Neural progenitor cell (in vitro differentiated cells): Measurements from ENCODE around the gene PPP1R9A. TPM values are rescaled to one million over a fixed set of nuclear protein-coding genes. Genes with fewer than 3 reads are reported as not detected.

Source experiments
- DNase-seq: peaks from one replicate; pipeline ENCODE4 v3.0.0-alpha.2; 2016; ENCODE audit warnings: low spot score
- H2AFZ ChIP-seq: fragments of 200-600 bp; sonication (generic); replicated peaks from 2 replicates; pipeline ENCODE4 v1.6.1; 2016; ENCODE audit warnings: antibody characterized with exemption
- H3F3A ChIP-seq: fragments of 200-600 bp; sonication (generic); 2 replicates; pipeline ENCODE4 v1.6.1; 2016; ENCODE audit warnings: antibody characterized with exemption, low read depth
- H3K27ac ChIP-seq: fragments of 200-600 bp; sonication (generic); 2 replicates; pipeline ENCODE4 v1.5.1; 2016; ENCODE audit warnings: mild to moderate bottlenecking
- H3K27me3 ChIP-seq: fragments of 200-600 bp; sonication (generic); 2 replicates; pipeline ENCODE4 v1.6.1; 2016; ENCODE audit warnings: mild to moderate bottlenecking, moderate library complexity
- H3K36me3 ChIP-seq: fragments of 200-600 bp; sonication (generic); 2 replicates; pipeline ENCODE4 v1.5.1; 2016
- H3K4me1 ChIP-seq: fragments of 200-600 bp; sonication (generic); 2 replicates; pipeline ENCODE4 v1.6.1; 2016; ENCODE audit warnings: mixed run types
- H3K4me2 ChIP-seq: fragments of 200-600 bp; sonication (generic); 2 replicates; pipeline ENCODE4 v1.6.1; 2016
- H3K4me3 ChIP-seq: fragments of 200-600 bp; sonication (generic); 2 replicates; pipeline ENCODE4 v1.5.1; 2016
- H3K79me2 ChIP-seq: fragments of 200-600 bp; sonication (generic); 2 replicates; pipeline ENCODE4 v1.6.1; 2016; ENCODE audit warnings: low read depth
- H3K9ac ChIP-seq: fragments of 200-600 bp; sonication (generic); 2 replicates; pipeline ENCODE4 v1.6.1; 2016
- H3K9me3 ChIP-seq: fragments of 200-600 bp; sonication (generic); 2 replicates; pipeline ENCODE4 v1.5.1; 2016; ENCODE audit warnings: low read depth
- H4K20me1 ChIP-seq: fragments of 200-600 bp; sonication (generic); 2 replicates; pipeline ENCODE4 v1.6.1; 2016; ENCODE audit warnings: low read depth
- H3K27ac Mint-ChIP-seq: 3 replicates; pipeline ENCODE4 v1.8.0; 2021; ENCODE audit warnings: mixed read lengths
- H3K27me3 Mint-ChIP-seq: 2 replicates; pipeline ENCODE4 v1.8.0; 2022; ENCODE audit warnings: low read depth, mild to moderate bottlenecking, inconsistent platforms, moderate library complexity, mixed read lengths; ENCODE audit not compliant: insufficient read depth
- H3K36me3 Mint-ChIP-seq: 3 replicates; pipeline ENCODE4 v1.8.0; 2021; ENCODE audit warnings: mixed read lengths
- H3K4me1 Mint-ChIP-seq: 3 replicates; pipeline ENCODE4 v1.8.0; 2021; ENCODE audit warnings: mixed read lengths
- H3K4me3 Mint-ChIP-seq: 3 replicates; pipeline ENCODE4 v1.8.0; 2021; ENCODE audit warnings: mild to moderate bottlenecking, moderate library complexity, mixed read lengths
- H3K9me3 Mint-ChIP-seq: 3 replicates; pipeline ENCODE4 v1.8.0; 2020; ENCODE audit warnings: mixed read lengths
- EZH2 ChIP-seq: fragments of 200-600 bp; sonication (generic); IDR thresholded peaks from 2 replicates; pipeline ENCODE4 v1.6.1; 2017; ENCODE audit warnings: antibody characterized with exemption, mild to moderate bottlenecking, moderate library complexity
- EZH2phosphoT487 ChIP-seq: fragments of 200-600 bp; sonication (generic); IDR thresholded peaks from 2 replicates; pipeline ENCODE4 v1.6.1; 2017; ENCODE audit warnings: antibody characterized with exemption
- total RNA-seq: library from RNA; depleted of rRNA; stranded (reverse); fragments of >200 nt; gene quantifications from 2 replicates; pipeline ENCODE4 v1.2.3, GENCODE V29; 2015; ENCODE audit warnings: low replicate concordance
- TF ChIP-seq, protein P1 (sequence below): fragments of 200-600 bp; sonication (generic); IDR thresholded peaks from 2 replicates; pipeline ENCODE4 v1.5.1; 2017; ENCODE audit warnings: antibody characterized with exemption, mild to moderate bottlenecking

Gene PPP1R9A
- total RNA-seq, 1 donor from 2014 or later = 40.7 TPM

DNA sequence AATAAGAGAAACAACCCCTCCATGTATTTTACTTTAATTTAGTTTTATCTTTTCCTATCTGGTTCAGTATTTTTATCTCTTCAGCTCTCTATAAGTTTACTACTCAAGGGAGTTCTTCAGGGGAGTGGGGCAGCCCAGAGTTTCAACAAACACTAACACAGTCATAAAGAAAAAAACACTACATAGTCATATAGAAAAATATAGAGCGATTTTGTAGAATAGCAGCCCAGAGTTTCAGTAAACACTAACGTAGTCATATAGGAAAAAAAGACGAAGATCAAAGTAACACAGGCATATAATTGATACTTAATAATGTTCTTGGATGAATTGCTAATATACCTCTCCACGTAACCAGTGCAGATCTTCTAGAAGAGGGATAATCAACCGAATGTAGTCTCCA lies 362.2 kb downstream of the PPP1R9A start:
- peaks cover 12% of the 10 kb centered on the region for H3K36me3 Mint-ChIP-seq
- TF ChIP-seq, protein P1, sequence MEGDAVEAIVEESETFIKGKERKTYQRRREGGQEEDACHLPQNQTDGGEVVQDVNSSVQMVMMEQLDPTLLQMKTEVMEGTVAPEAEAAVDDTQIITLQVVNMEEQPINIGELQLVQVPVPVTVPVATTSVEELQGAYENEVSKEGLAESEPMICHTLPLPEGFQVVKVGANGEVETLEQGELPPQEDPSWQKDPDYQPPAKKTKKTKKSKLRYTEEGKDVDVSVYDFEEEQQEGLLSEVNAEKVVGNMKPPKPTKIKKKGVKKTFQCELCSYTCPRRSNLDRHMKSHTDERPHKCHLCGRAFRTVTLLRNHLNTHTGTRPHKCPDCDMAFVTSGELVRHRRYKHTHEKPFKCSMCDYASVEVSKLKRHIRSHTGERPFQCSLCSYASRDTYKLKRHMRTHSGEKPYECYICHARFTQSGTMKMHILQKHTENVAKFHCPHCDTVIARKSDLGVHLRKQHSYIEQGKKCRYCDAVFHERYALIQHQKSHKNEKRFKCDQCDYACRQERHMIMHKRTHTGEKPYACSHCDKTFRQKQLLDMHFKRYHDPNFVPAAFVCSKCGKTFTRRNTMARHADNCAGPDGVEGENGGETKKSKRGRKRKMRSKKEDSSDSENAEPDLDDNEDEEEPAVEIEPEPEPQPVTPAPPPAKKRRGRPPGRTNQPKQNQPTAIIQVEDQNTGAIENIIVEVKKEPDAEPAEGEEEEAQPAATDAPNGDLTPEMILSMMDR = no peak

DNA sequence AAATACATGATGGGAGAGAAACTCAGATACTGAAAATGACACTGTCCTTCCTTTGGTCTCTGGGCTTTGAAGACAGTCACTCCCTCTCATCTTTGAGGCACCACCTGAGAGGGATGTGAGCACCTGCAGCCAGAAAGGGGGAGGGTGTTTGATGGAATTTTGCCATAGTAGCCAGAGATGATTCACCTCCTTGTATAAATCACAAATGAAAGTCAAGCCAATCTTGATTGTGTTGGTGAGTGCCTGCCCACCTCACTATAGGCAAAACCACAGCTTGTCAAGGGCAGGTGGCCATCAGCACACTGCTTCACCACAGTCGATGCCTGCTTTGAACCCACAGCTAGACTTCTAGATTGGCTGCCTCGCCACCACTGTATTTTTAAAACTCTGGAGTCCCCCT lies 368.7 kb downstream of the PPP1R9A start:
- Histone ChIP-seq H3K4me2 (no peak overlapping the region), H2AFZ (no peak overlapping the region), H3K9me3 (no peaks in the 10 kb centered on the region), H3K36me3 (peaks cover 8% of the 10 kb centered on the region), H3K4me1 (no peaks in the 10 kb centered on the region), H3K79me2 (no peaks in the 10 kb centered on the region), H3F3A (no peaks in the 10 kb centered on the region), H4K20me1 (no peaks in the 10 kb centered on the region), H3K27ac (no peak overlapping the region), H3K27me3 (no peaks in the 10 kb centered on the region), H3K9ac (no peak overlapping the region), H3K4me3 (no peak overlapping the region)
- no peaks in the 10 kb centered on the region for H3K27me3 Mint-ChIP-seq
- no peak overlapping the region for H3K27ac Mint-ChIP-seq
- TF ChIP-seq, protein P1 = no peak
- no peak for TF ChIP-seq EZH2
- no peak for TF ChIP-seq EZH2phosphoT487
- H3K4me1 Mint-ChIP-seq = no peaks in the 10 kb centered on the region
- H3K9me3 Mint-ChIP-seq = no peaks in the 10 kb centered on the region
- H3K4me3 Mint-ChIP-seq = no peak overlapping the region
- H3K36me3 Mint-ChIP-seq = peaks cover 14% of the 10 kb centered on the region
- DNase-seq = no peak

More for the DNA sequence above, 362.2 kb downstream of the PPP1R9A start:
- Histone ChIP-seq H3K9me3 (no peaks in the 10 kb centered on the region), H3K79me2 (no peaks in the 10 kb centered on the region), H3K9ac (no peak overlapping the region), H3K4me1 (no peaks in the 10 kb centered on the region), H3K4me3 (no peak overlapping the region), H3K27ac (no peak overlapping the region), H2AFZ (no peak overlapping the region), H3K36me3 (no peaks in the 10 kb centered on the region), H3K4me2 (no peak overlapping the region), H4K20me1 (no peaks in the 10 kb centered on the region), H3K27me3 (no peaks in the 10 kb centered on the region), H3F3A (no peaks in the 10 kb centered on the region)
- no peaks in the 10 kb centered on the region for H3K27me3 Mint-ChIP-seq
- no peak for DNase-seq
- H3K9me3 Mint-ChIP-seq = no peaks in the 10 kb centered on the region
- H3K4me3 Mint-ChIP-seq = no peak overlapping the region
- H3K27ac Mint-ChIP-seq = no peak overlapping the region
- no peaks in the 10 kb centered on the region for H3K4me1 Mint-ChIP-seq

DNA sequence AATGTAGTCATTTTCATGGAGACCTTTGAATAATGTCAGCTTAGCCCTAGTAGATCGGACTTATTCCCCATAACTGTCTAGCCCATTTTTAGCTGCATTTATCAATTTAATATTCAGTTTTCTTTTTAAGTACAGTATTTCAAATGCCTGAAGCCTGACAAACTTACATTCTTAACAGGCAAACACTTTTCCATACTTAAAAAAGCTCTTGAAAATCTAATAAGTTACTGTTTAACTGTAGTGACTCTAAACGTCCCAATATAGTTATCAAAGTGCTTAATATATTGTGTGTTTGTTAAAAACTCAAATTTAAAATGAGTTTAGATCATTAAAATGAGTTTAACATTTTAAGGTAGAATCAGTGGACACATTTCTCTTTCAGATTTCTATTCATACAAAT lies 372.0 kb downstream of the PPP1R9A start:
- no peaks in the 10 kb centered on the region for H3K27me3 Mint-ChIP-seq
- Histone ChIP-seq H3K4me1 (no peaks in the 10 kb centered on the region), H3K4me3 (no peak overlapping the region), H2AFZ (no peak overlapping the region), H4K20me1 (no peaks in the 10 kb centered on the region), H3F3A (no peaks in the 10 kb centered on the region), H3K9ac (no peak overlapping the region), H3K9me3 (no peaks in the 10 kb centered on the region), H3K27ac (no peak overlapping the region), H3K4me2 (no peak overlapping the region), H3K79me2 (no peaks in the 10 kb centered on the region), H3K27me3 (no peaks in the 10 kb centered on the region), H3K36me3 (peaks cover 8% of the 10 kb centered on the region)
- no peaks in the 10 kb centered on the region for H3K4me1 Mint-ChIP-seq
- H3K36me3 Mint-ChIP-seq = peaks cover 12% of the 10 kb centered on the region
- H3K9me3 Mint-ChIP-seq = no peaks in the 10 kb centered on the region
- no peak overlapping the region for H3K4me3 Mint-ChIP-seq
- DNase-seq = no peak
- no peak overlapping the region for H3K27ac Mint-ChIP-seq
- no peak for TF ChIP-seq EZH2phosphoT487
- no peak for TF ChIP-seq EZH2
- TF ChIP-seq, protein P1 = no peak

DNA sequence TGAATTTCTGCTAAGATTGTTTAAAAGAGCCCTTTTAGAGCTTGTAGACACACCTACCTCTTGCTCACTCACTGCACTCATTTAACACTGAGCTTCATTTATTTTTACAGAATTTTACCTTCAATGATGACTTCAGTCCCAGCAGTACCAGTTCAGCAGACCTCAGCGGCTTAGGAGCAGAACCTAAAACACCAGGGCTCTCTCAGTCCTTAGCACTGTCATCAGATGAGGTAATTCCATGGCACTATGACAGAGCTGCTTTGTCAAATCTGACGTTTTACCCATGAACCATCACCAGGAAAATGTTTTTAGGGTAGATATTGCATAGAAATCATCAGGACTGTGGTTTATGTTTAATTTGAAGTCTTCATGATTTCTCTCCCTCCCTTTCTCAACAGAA lies 378.7 kb downstream of the PPP1R9A start:
- H3K27ac ChIP-seq = no peak overlapping the region
- Mint-ChIP-seq H3K27ac (no peak overlapping the region), H3K4me3 (no peak overlapping the region), H3K36me3 (peaks cover 25% of the 10 kb centered on the region), H3K4me1 (no peaks in the 10 kb centered on the region), H3K27me3 (peaks cover 2% of the 10 kb centered on the region), H3K9me3 (no peaks in the 10 kb centered on the region)
- no peak overlapping the region for H3K4me3 ChIP-seq
- H3K36me3 ChIP-seq = no peaks in the 10 kb centered on the region
- DNase-seq = no peak
- no peak overlapping the region for H2AFZ ChIP-seq
- no peaks in the 10 kb centered on the region for H3K4me1 ChIP-seq
- H3K27me3 ChIP-seq = no peaks in the 10 kb centered on the region
- TF ChIP-seq EZH2 (no peak), EZH2phosphoT487 (no peak)
- TF ChIP-seq, protein P1 = no peak
- H3K9ac ChIP-seq = no peak overlapping the region
- no peaks in the 10 kb centered on the region for H3F3A ChIP-seq
- no peaks in the 10 kb centered on the region for H3K9me3 ChIP-seq
- no peaks in the 10 kb centered on the region for H3K79me2 ChIP-seq
- H4K20me1 ChIP-seq = no peaks in the 10 kb centered on the region
- H3K4me2 ChIP-seq = no peak overlapping the region
